Measurements from ENCODE around the gene ATP9A. TPM values are rescaled to one million over a fixed set of nuclear protein-coding genes. Genes with fewer than 3 reads are reported as not detected.
"Not testable (repeated sequence)": the region's sequence is repeated elsewhere in the genome, so short reads cannot be mapped to it uniquely, and the experiment has no call there.

ATP9A gene
- total RNA-seq, 1 donor from 2014 or later: 260 TPM

- DNase-seq: no peak
These were observed 17.3 kb downstream of the ATP9A start for GRCh38 chr20:51750770-51751388.

GRCh38 chr20:51750037-51750769, 18.0 kb downstream of the ATP9A start:
- DNase-seq: peak; percentile 67

GRCh38 chr20:51749674-51750036, 18.5 kb downstream of the ATP9A start:
- DNase-seq: no peak

GRCh38 chr20:51747182-51747911, 20.8 kb downstream of the ATP9A start:
- no peak for DNase-seq

GRCh38 chr20:51745804-51746203, 22.4 kb downstream of the ATP9A start:
- DNase-seq: no peak

- DNase-seq: no peak
These were observed 27.4 kb downstream of the ATP9A start for GRCh38 chr20:51740838-51741237.

- not testable (repeated sequence) for DNase-seq
These were observed 27.9 kb downstream of the ATP9A start for GRCh38 chr20:51740308-51740707.

GRCh38 chr20:51739722-51740249, 28.4 kb downstream of the ATP9A start:
- DNase-seq: no peak

GRCh38 chr20:51738877-51739447, 29.2 kb downstream of the ATP9A start:
- no peak for DNase-seq

GRCh38 chr20:51738261-51738660, 29.9 kb downstream of the ATP9A start:
- not testable (repeated sequence) for DNase-seq

GRCh38 chr20:51736947-51737346, 31.2 kb downstream of the ATP9A start:
- DNase-seq: no peak

- no peak for DNase-seq
These were observed 32.2 kb downstream of the ATP9A start for GRCh38 chr20:51735728-51736600.

GRCh38 chr20:51734876-51735720, 33.1 kb downstream of the ATP9A start:
- no peak for DNase-seq

- DNase-seq: no peak
These were observed 35.1 kb downstream of the ATP9A start for GRCh38 chr20:51733070-51733469.

- DNase-seq: peak; percentile 21
These were observed 35.9 kb downstream of the ATP9A start for GRCh38 chr20:51732096-51732791.

- DNase-seq: peak; percentile 31
These were observed 36.5 kb downstream of the ATP9A start for GRCh38 chr20:51731731-51732095.

- DNase-seq: peak; percentile 10
These were observed 38.4 kb downstream of the ATP9A start for GRCh38 chr20:51729771-51730170.

GRCh38 chr20:51728737-51729136, 39.5 kb downstream of the ATP9A start:
- DNase-seq: no peak

- DNase-seq: no peak
These were observed 40.3 kb downstream of the ATP9A start for GRCh38 chr20:51727872-51728271.

- DNase-seq: no peak
These were observed 42.5 kb downstream of the ATP9A start for GRCh38 chr20:51725584-51726176.

Data from occipital lobe (tissue), 2 donors.